Gastrocnemius medialis (tissue), 4 donors: Measurements from ENCODE around the gene GPR87.

ENCODE experiments used
- CTCF ChIP-seq, 5 experiments: fragments of 450-650 bp in 3 of 5; fragments of 200-600 bp in 2 of 5; sonication (generic) in 2 of 5; IDR thresholded peaks in 4 of 5; conservative IDR thresholded peaks in 1 of 5; 1 replicate in 4 of 5; 2 replicates in 1 of 5; pipeline ENCODE4 v1.5.1; 2016 to 2019; ENCODE audit warnings: antibody characterized with exemption in 5 of 5, mild to moderate bottlenecking in 3 of 5, moderate library complexity in 3 of 5
- POLR2A ChIP-seq, 2 donors: fragments of 450-650 bp; IDR thresholded peaks; one replicate each; pipeline ENCODE4 v1.6.1; 2017; ENCODE audit warnings: antibody characterized with exemption in 2 of 2, mild to moderate bottlenecking in 2 of 2, moderate library complexity in 2 of 2

GRCh38 chr3:151305775-151306151 lies 10.9 kb downstream of the GPR87 start:
- TF ChIP-seq CTCF (IDR thresholded peaks at IDR 0.05 in 4 of 5, conservative IDR thresholded peaks at IDR 0.05 in 1 of 5) (no peak), POLR2A (IDR thresholded peaks at IDR 0.05) (no peak)
